RWPE2 (cell line): ENCODE data around the gene ASGR2.

ENCODE experiments used
- ATAC-seq: fragments of 200-7000 bp; cut with Tn5 transposase; 3 replicates; pipeline ENCODE4 v1.9.1; 2021; ENCODE audit warnings: low read depth
- DNase-seq: peaks from one replicate; pipeline ENCODE4 v3.0.0-alpha.2; 2020; ENCODE audit warnings: low spot score
- H3K27ac ChIP-seq: fragments of 450-650 bp; 2 replicates; pipeline ENCODE4 v1.5.1; 2017; ENCODE audit warnings: mild to moderate bottlenecking; ENCODE audit not compliant: poor library complexity, severe bottlenecking
- H3K27me3 ChIP-seq: fragments of 250-450 bp; sonication (Bioruptor Pico); 2 replicates; pipeline ENCODE4 v1.5.1; 2021; ENCODE audit warnings: mild to moderate bottlenecking, moderate library complexity; ENCODE audit not compliant: insufficient read depth, poor library complexity, severe bottlenecking
- H3K36me3 ChIP-seq: fragments of 250-450 bp; sonication (Bioruptor Pico); 2 replicates; pipeline ENCODE4 v1.5.1; 2020; ENCODE audit warnings: low read depth, mild to moderate bottlenecking, moderate library complexity
- H3K4me1 ChIP-seq: fragments of 250-450 bp; sonication (Bioruptor Pico); 2 replicates; pipeline ENCODE4 v1.5.1; 2021; ENCODE audit warnings: mild to moderate bottlenecking, moderate library complexity; ENCODE audit not compliant: insufficient read depth, poor library complexity, severe bottlenecking
- H3K4me3 ChIP-seq: fragments of 250-450 bp; sonication (Bioruptor Pico); 2 replicates; pipeline ENCODE4 v1.5.1; 2021; ENCODE audit warnings: mild to moderate bottlenecking, moderate library complexity; ENCODE audit not compliant: severe bottlenecking
- H3K9me3 ChIP-seq: fragments of 250-450 bp; sonication (Bioruptor Pico); 2 replicates; pipeline ENCODE4 v1.5.1; 2021; ENCODE audit warnings: mild to moderate bottlenecking, moderate library complexity; ENCODE audit not compliant: severe bottlenecking
- TF ChIP-seq, protein P1 (sequence below): fragments of 450-650 bp; IDR thresholded peaks from one replicate; pipeline ENCODE4 v1.5.1; 2017; ENCODE audit warnings: mild to moderate bottlenecking, moderate library complexity; ENCODE audit not compliant: poor library complexity, severe bottlenecking

ASGR2 gene

DNA sequence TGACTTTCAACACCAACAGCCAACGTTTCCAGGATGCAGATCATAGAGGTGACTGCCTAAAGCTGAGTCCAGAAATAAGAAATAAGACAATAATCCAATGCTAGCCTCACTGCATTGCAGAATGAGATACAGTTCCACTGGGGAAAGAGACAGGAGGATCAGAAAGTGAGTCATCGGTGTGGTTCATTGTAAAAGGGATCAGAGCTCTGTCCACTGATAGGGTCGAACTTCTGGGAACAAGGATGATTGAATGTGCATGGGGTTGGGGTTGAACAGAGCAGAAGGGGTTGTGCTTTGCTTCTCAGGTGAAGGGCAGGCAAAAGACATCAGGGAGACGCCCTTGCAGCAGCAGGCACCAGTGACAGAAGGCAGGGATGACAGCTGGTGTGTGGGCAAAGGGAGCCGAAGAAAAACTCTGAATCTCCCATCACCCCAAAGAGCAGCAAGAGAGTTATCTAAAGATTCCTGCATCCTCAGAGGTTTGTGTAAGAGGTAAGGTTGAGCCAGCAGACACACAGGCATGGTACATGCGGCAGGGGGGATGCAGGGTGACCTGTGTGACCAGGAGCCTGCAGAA is 51.0 kb downstream of the ASGR2 start:
- Histone ChIP-seq H3K36me3 (no peaks in the 10 kb centered on the region), H3K27ac (no peak overlapping the region)

GRCh38 chr17:7060165-7060891 is 54.3 kb downstream of the ASGR2 start:
- Histone ChIP-seq H3K36me3 (no peaks in the 10 kb centered on the region), H3K27me3 (no peaks in the 10 kb centered on the region), H3K4me1 (peaks cover 18% of the 10 kb centered on the region), H3K27ac (peak overlapping the region; percentile 71), H3K4me3 (no peak overlapping the region), H3K9me3 (no peaks in the 10 kb centered on the region)
- DNase-seq: peak; percentile 96
- TF ChIP-seq, protein P1, sequence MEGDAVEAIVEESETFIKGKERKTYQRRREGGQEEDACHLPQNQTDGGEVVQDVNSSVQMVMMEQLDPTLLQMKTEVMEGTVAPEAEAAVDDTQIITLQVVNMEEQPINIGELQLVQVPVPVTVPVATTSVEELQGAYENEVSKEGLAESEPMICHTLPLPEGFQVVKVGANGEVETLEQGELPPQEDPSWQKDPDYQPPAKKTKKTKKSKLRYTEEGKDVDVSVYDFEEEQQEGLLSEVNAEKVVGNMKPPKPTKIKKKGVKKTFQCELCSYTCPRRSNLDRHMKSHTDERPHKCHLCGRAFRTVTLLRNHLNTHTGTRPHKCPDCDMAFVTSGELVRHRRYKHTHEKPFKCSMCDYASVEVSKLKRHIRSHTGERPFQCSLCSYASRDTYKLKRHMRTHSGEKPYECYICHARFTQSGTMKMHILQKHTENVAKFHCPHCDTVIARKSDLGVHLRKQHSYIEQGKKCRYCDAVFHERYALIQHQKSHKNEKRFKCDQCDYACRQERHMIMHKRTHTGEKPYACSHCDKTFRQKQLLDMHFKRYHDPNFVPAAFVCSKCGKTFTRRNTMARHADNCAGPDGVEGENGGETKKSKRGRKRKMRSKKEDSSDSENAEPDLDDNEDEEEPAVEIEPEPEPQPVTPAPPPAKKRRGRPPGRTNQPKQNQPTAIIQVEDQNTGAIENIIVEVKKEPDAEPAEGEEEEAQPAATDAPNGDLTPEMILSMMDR: no peak
- peak; percentile 91 for ATAC-seq

More for the DNA sequence above, 51.0 kb downstream of the ASGR2 start:
- TF ChIP-seq, protein P1: no peak
- H3K4me3 ChIP-seq: no peak overlapping the region
- no peaks in the 10 kb centered on the region for H3K27me3 ChIP-seq
- peaks cover 17% of the 10 kb centered on the region for H3K4me1 ChIP-seq
- peaks cover 6% of the 10 kb centered on the region for H3K9me3 ChIP-seq
- DNase-seq: no peak
- ATAC-seq: no peak

GRCh38 chr17:7058831-7059447 is 55.7 kb downstream of the ASGR2 start:
- DNase-seq (no peak), ATAC-seq (no peak)
- peaks cover 18% of the 10 kb centered on the region for H3K4me1 ChIP-seq
- no peak overlapping the region for H3K4me3 ChIP-seq
- no peaks in the 10 kb centered on the region for H3K36me3 ChIP-seq
- no peaks in the 10 kb centered on the region for H3K27me3 ChIP-seq
- TF ChIP-seq, protein P1: no peak
- H3K27ac ChIP-seq: no peak overlapping the region
- no peaks in the 10 kb centered on the region for H3K9me3 ChIP-seq

DNA sequence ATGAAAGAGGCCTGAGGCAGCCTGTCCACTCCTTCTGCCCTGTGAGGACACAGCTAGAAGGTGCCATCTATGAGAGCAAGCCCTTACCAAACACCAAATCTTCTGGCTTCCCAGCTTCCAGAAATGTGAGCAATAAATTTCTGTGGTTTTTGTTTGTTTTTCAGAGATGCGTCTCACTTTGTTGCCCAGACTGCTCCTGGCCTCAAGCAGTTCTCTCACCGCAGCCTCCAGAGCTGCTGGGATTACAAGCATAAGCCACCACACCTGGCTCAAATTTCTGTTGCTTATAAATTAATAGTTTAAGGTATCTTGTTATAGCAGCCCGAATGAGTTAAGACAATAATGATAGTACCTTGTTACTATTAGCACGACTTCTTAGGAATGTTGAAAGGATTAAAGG is 58.2 kb downstream of the ASGR2 start:
- TF ChIP-seq, protein P1: no peak
- Histone ChIP-seq H3K36me3 (no peaks in the 10 kb centered on the region), H3K4me3 (no peak overlapping the region), H3K27ac (no peak overlapping the region), H3K9me3 (no peaks in the 10 kb centered on the region), H3K27me3 (no peaks in the 10 kb centered on the region), H3K4me1 (peaks cover 18% of the 10 kb centered on the region)
- ATAC-seq (no peak), DNase-seq (no peak)
